Measurements from ENCODE around the gene FASTK.

FASTK gene

DNA sequence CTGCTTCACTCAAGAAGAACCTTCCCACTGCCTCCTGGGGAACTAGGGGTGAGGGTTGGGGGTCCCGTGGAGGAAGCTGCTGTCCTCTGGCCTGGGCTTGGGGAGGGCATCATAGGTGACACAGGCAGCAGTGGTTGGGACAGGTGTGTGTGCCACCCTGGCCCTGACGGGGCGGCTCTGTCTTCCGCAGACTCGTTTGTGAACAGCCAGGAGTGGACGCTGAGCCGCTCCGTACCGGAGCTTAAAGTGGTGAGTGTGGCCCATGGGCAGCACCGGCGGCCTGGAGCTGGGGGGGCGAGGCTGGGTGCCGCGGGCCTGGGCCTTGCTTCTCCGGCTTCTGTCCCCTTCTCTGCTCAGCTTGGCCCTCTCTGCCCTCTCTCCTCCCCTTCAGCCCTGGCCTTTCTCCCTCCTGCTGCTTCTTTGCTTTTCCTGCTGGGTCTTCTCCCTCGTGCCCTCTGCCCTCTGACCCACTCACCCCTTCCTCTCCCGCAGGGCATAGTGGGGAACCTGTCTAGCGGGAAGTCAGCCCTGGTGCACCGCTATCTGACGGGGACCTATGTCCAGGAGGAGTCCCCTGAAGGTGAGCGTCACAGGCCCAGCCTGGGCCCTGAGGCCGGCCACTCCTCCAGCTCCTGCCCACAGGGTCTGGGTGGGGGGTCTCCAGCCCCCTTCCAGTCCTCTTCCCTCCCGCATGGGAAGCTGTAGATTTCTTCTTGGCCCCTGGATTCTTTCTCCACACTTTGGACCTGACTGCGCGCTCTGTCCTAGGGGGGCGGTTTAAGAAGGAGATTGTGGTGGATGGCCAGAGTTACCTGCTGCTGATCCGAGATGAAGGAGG is 36.2 kb upstream of the FASTK start:
- no peak overlapping the region for H3K4me3 ChIP-seq (ENCODE audit: low read depth, low read length)
- TF ChIP-seq, protein P1, sequence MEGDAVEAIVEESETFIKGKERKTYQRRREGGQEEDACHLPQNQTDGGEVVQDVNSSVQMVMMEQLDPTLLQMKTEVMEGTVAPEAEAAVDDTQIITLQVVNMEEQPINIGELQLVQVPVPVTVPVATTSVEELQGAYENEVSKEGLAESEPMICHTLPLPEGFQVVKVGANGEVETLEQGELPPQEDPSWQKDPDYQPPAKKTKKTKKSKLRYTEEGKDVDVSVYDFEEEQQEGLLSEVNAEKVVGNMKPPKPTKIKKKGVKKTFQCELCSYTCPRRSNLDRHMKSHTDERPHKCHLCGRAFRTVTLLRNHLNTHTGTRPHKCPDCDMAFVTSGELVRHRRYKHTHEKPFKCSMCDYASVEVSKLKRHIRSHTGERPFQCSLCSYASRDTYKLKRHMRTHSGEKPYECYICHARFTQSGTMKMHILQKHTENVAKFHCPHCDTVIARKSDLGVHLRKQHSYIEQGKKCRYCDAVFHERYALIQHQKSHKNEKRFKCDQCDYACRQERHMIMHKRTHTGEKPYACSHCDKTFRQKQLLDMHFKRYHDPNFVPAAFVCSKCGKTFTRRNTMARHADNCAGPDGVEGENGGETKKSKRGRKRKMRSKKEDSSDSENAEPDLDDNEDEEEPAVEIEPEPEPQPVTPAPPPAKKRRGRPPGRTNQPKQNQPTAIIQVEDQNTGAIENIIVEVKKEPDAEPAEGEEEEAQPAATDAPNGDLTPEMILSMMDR (IDR thresholded peaks at IDR 0.05; ENCODE audit: low read depth, low read length) = no peak

DNA sequence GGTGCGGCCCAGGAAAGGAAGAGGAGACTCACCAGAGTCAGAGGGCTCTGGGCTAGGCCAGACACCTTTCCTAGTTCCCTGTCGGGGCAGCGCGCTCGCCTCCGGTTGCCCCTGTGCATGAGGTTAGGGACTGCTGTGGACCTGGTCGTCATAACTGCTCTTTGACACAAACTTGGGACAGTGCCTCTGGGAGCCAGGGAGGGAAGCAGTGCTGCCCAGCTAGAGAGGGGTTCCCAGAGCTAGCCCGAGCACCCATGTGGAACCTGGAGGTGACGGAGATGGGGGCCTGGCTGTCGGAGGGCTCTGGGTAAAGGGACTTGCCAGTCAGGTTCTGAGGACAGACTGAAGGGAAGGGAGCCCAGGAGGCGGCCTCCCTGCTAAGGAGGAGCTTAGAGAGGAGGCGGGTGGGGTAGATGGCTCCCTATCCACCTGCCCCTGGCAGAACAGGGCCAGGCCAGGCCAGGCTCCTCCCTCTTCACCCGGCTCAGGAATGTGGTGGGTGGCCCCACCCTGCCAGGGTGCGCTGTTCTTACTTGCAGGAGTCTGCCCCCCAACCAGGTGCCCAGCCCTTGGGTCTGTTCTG is 35.3 kb upstream of the FASTK start:
- no peak overlapping the region for H3K4me3 ChIP-seq (ENCODE audit: low read depth, low read length)
- TF ChIP-seq, protein P1 (IDR thresholded peaks at IDR 0.05; ENCODE audit: low read depth, low read length) = no peak

DNA sequence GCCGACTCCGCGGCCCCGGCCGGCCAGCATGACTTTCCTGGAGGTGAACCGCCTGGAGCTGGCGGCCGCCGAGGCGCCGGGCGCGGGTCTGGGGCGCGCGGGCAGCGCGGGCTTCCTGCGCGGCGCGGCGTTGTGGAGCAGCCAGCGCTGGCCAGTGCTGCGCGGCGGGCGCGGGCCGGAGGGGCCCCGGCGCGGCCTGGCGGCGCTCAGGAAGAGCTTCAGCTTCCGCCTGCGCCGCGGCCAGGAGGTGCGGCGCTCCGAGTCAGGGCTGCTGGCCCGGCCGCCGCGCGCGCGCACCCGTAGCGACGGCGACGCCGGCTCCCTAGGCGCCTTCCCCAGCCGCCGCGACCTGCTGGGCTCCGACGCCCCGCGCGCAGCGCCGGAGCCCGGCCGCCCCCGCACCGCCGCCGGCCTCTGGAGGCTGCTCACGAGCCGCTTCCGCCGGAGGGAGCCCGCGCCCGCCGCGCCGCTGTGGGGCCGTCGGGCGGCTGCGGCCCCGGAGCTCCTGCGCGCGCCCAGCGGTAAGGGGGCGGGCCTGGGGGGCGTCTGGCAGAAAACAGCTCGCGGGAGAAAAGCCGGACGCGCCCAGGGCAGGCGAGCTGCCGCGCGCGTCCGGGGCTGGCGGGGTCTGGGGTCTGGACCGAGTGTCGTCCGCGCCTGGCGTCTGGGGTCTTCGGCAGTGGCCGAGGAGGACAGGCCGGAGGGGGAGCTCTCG is 34.7 kb upstream of the FASTK start:
- H3K4me3 ChIP-seq (ENCODE audit: low read depth, low read length) = no peak overlapping the region
- TF ChIP-seq, protein P1 (IDR thresholded peaks at IDR 0.05; ENCODE audit: low read depth, low read length) = no peak

DNA sequence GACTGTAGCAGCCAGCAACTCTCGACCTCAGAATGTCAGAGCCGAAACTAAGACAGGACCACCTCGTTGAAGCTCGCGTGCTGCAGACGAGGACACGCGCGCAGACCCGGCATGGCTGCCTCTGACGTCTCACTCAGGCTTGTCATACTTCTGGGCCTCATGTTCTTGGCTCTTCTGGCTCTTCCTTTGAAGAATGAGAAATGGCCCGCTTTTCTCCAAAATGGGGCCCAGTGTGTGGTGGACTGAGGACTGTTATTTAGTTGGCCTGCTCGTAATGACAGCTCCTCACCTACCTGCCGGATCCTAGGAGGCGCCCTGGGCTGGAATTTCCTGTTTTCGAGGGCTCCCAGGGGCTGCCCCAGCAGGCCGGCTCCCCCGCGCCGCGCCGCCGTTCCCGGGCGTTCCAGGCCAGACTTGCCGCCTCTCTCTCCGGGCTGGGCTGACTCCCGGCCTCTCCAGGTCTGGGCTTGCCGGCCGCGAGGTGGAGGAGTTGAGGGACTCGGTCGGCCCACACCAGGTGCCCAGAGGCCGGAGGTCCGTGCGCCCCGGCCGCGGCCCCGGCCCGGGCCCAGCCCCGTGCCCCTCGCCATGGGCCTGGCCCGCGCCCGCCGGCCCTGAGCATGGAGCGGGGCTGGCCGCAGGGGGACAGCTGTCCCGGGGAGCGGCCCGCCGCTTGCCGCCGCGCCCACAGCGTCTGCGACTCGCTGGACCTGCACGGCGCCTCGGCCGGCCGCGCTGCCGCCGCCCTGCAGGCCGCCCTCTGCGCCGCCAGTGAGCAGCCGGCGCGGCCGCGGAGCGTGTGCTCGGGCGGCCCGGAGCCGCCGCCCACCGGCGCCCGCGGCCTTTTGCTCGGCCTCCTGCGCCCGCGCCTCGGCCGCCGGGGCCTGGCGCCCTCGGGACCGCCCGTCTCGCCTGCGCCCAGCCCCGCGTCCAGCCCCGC is 33.8 kb upstream of the FASTK start:
- TF ChIP-seq, protein P1 (IDR thresholded peaks at IDR 0.05; ENCODE audit: low read depth, low read length) = no peak
- peak overlapping the region; percentile 24 for H3K4me3 ChIP-seq (ENCODE audit: low read depth, low read length)

DNA sequence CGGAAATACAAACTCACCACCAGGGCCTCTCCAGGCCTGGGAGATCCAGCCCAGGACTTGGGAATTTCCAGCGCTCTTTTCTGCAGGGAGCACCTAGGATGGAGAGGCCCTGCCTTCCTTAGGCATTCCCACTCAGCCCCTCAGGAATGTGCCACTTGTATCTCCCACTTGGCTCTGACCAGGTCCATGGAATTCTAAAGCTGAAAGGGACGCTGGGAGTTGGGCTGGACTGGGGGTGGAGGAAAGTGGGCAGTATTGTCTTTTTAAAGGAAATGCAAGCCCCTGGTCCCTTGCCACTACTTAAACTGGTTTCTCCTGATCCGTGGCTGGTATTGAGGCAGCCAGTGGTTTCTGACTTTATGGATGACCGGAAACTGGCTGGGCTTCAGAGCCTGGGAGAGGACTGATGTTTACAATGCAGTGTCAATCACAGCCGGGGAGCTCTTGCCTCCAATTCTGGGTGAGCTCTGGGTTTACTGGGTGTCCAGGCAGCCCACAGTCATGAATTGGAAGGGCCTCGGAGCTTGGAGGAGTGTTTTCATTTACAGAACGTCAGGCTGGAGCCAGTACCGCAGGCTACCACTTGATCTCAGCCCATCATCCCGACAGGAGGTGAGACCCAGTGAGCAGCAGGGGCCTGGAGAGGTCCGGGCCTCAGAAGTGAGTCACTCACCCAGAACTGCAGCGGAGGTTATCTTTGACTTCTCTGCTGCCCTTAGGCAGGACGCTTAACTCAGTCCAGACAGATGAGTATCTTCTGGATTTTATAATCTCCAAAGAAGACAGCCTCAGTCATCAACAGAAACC is 32.9 kb upstream of the FASTK start:
- H3K4me3 ChIP-seq (ENCODE audit: low read depth, low read length) = peak overlapping the region; percentile 24
- TF ChIP-seq, protein P1 (IDR thresholded peaks at IDR 0.05; ENCODE audit: low read depth, low read length) = no peak

DNA sequence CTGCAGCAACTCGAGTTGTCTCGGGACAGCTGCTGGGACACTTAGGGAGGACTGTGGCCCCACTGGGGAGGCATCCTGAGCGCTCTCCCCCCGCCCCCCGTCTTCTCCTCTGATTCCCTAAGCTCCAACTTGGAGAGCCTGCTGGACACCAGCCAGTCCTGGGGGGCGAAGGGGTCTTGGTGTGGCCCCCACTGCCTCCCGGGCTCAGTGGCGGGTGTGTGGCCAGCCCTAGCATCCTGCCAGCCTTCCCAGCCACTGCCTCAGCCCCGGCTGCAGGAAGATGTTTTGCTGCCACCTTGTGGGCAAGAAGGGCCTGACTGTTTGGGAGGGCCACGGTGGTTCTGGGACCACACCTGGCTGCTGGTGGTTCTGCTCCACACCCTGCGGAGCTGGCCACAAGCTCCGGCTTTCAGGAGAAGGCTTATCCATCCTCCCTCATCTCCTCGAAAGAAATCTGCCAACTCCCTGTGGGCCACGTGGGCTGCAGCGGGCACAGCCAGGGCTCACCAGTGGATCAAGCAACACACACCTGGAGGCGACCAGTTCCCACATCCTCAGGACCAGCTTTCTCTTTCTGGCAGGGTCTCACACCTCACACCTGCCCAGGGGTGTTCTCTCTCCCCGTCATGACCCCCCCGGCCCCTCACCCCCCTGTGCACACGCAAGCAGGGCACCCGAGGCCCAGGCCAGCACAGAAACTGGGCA is 30.5 kb upstream of the FASTK start:
- H3K4me3 ChIP-seq (ENCODE audit: low read depth, low read length) = no peak overlapping the region
- TF ChIP-seq, protein P1 (IDR thresholded peaks at IDR 0.05; ENCODE audit: low read depth, low read length) = peak; percentile 75

Data from WI38 (cell line).